ENCODE measurements around the gene TET3. TPM values are rescaled to one million over a fixed set of nuclear protein-coding genes. Genes with fewer than 3 reads are reported as not detected.

TET3 gene
- total and polyA plus RNA-seq, 9 of the 15 experiments (the other 6 are each of a cell fraction or from before 2014, with no cell fraction given) = 0.35 to 16.3 (median 5.5) TPM

DNA sequence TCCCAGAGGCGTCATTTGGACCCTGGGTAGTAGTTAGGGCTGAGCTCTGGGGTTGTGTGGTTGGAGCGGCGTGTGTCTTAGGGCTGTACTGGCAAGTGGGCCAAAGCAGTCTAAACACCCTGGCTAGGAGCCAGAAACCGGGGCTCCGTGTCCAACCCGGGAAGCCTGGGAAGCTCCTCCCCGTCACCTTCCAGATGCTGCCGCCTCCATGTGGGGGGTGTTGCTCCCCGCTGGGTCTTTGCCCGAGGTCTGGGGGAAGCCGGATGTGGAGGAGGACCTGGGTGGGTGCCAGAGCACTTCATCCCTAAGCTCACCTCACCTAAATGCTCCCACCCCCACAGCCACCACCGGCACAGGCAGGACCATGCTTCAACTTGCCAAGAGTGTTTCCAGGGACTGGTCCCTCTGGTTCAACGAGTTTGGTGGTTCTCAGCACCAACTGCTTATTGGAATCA is 25.4 kb downstream of the TET3 start (continued):
- TF ChIP-seq SIX5 (IDR thresholded peaks at IDR 0.05; ENCODE audit: borderline replicate concordance in 1 of 2, insufficient read depth in 1 of 2, low read depth in 1 of 2, low read length in 2 of 2) (no peak), NFIC (IDR thresholded peaks at IDR 0.05) (peak; percentile 95), CBFA2T3 (IDR thresholded peaks at IDR 0.05) (0 out of 2 replicates have a peak, but pooled peaks have one; percentile 19), FOXA1 (IDR thresholded peaks at IDR 0.05; ENCODE audit: borderline replicate concordance) (no peak), RAD21 (CRISPR knock-in tag; conservative IDR thresholded peaks at IDR 0.05 in 1 of 2, IDR thresholded peaks at IDR 0.05 in 1 of 2) (no peak), EWSR1 (IDR thresholded peaks at IDR 0.05; ENCODE audit: borderline replicate concordance, low read depth, partially characterized antibody) (no peak), ZNF263 (CRISPR knock-in tag; IDR thresholded peaks at IDR 0.05; ENCODE audit: borderline replicate concordance) (no peak), U2AF1 (optimal IDR thresholded peaks at IDR 0.05; ENCODE audit: low read depth, low read length) (no peak)
- TF ChIP-seq, protein P1, sequence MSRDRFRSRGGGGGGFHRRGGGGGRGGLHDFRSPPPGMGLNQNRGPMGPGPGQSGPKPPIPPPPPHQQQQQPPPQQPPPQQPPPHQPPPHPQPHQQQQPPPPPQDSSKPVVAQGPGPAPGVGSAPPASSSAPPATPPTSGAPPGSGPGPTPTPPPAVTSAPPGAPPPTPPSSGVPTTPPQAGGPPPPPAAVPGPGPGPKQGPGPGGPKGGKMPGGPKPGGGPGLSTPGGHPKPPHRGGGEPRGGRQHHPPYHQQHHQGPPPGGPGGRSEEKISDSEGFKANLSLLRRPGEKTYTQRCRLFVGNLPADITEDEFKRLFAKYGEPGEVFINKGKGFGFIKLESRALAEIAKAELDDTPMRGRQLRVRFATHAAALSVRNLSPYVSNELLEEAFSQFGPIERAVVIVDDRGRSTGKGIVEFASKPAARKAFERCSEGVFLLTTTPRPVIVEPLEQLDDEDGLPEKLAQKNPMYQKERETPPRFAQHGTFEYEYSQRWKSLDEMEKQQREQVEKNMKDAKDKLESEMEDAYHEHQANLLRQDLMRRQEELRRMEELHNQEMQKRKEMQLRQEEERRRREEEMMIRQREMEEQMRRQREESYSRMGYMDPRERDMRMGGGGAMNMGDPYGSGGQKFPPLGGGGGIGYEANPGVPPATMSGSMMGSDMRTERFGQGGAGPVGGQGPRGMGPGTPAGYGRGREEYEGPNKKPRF (IDR thresholded peaks at IDR 0.05; ENCODE audit: low read depth, low read length) = no peak
- TF ChIP-seq, protein P2, sequence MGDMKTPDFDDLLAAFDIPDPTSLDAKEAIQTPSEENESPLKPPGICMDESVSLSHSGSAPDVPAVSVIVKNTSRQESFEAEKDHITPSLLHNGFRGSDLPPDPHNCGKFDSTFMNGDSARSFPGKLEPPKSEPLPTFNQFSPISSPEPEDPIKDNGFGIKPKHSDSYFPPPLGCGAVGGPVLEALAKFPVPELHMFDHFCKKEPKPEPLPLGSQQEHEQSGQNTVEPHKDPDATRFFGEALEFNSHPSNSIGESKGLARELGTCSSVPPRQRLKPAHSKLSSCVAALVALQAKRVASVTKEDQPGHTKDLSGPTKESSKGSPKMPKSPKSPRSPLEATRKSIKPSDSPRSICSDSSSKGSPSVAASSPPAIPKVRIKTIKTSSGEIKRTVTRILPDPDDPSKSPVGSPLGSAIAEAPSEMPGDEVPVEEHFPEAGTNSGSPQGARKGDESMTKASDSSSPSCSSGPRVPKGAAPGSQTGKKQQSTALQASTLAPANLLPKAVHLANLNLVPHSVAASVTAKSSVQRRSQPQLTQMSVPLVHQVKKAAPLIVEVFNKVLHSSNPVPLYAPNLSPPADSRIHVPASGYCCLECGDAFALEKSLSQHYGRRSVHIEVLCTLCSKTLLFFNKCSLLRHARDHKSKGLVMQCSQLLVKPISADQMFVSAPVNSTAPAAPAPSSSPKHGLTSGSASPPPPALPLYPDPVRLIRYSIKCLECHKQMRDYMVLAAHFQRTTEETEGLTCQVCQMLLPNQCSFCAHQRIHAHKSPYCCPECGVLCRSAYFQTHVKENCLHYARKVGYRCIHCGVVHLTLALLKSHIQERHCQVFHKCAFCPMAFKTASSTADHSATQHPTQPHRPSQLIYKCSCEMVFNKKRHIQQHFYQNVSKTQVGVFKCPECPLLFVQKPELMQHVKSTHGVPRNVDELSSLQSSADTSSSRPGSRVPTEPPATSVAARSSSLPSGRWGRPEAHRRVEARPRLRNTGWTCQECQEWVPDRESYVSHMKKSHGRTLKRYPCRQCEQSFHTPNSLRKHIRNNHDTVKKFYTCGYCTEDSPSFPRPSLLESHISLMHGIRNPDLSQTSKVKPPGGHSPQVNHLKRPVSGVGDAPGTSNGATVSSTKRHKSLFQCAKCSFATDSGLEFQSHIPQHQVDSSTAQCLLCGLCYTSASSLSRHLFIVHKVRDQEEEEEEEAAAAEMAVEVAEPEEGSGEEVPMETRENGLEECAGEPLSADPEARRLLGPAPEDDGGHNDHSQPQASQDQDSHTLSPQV (IDR thresholded peaks at IDR 0.05) = peak; percentile 19; the same call in 1 of the 2 replicates
- TF ChIP-seq, protein P3, sequence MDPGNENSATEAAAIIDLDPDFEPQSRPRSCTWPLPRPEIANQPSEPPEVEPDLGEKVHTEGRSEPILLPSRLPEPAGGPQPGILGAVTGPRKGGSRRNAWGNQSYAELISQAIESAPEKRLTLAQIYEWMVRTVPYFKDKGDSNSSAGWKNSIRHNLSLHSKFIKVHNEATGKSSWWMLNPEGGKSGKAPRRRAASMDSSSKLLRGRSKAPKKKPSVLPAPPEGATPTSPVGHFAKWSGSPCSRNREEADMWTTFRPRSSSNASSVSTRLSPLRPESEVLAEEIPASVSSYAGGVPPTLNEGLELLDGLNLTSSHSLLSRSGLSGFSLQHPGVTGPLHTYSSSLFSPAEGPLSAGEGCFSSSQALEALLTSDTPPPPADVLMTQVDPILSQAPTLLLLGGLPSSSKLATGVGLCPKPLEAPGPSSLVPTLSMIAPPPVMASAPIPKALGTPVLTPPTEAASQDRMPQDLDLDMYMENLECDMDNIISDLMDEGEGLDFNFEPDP (CRISPR knock-in tag; IDR thresholded peaks at IDR 0.05) = no peak
- TF ChIP-seq, protein P4, sequence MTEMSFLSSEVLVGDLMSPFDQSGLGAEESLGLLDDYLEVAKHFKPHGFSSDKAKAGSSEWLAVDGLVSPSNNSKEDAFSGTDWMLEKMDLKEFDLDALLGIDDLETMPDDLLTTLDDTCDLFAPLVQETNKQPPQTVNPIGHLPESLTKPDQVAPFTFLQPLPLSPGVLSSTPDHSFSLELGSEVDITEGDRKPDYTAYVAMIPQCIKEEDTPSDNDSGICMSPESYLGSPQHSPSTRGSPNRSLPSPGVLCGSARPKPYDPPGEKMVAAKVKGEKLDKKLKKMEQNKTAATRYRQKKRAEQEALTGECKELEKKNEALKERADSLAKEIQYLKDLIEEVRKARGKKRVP (CRISPR knock-in tag; IDR thresholded peaks at IDR 0.05) = no peak
- TF ChIP-seq, protein P5, sequence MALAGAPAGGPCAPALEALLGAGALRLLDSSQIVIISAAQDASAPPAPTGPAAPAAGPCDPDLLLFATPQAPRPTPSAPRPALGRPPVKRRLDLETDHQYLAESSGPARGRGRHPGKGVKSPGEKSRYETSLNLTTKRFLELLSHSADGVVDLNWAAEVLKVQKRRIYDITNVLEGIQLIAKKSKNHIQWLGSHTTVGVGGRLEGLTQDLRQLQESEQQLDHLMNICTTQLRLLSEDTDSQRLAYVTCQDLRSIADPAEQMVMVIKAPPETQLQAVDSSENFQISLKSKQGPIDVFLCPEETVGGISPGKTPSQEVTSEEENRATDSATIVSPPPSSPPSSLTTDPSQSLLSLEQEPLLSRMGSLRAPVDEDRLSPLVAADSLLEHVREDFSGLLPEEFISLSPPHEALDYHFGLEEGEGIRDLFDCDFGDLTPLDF (CRISPR knock-in tag; IDR thresholded peaks at IDR 0.05) = no peak
- TF ChIP-seq, protein P6, sequence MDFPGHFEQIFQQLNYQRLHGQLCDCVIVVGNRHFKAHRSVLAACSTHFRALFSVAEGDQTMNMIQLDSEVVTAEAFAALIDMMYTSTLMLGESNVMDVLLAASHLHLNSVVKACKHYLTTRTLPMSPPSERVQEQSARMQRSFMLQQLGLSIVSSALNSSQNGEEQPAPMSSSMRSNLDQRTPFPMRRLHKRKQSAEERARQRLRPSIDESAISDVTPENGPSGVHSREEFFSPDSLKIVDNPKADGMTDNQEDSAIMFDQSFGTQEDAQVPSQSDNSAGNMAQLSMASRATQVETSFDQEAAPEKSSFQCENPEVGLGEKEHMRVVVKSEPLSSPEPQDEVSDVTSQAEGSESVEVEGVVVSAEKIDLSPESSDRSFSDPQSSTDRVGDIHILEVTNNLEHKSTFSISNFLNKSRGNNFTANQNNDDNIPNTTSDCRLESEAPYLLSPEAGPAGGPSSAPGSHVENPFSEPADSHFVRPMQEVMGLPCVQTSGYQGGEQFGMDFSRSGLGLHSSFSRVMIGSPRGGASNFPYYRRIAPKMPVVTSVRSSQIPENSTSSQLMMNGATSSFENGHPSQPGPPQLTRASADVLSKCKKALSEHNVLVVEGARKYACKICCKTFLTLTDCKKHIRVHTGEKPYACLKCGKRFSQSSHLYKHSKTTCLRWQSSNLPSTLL (IDR thresholded peaks at IDR 0.05) = no peak

Measured in K562 (cell line).